Right lung (tissue), 5 donors: Measurements from ENCODE around the gene GEMIN5. TPM values are rescaled to one million over a fixed set of nuclear protein-coding genes. Genes with fewer than 3 reads are reported as not detected.
"Not testable (repeated sequence)": the region's sequence is repeated elsewhere in the genome, so short reads cannot be mapped to it uniquely, and the experiment has no call there.

ENCODE experiments used
- DNase-seq, 2 donors: peaks; one replicate each; pipeline ENCODE4 v3.0.0-alpha.2; 2013
- polyA plus RNA-seq, 5 donors: library from polyadenylated mRNA; unstranded; fragments of 120-200 nt; gene quantifications; one replicate each; pipeline versions ENCODE4 v1.2.1 to v1.2.3, GENCODE V29; 2013; ENCODE audit warnings: inconsistent platforms in 1 of 5, low replicate concordance in 1 of 5; ENCODE audit not compliant: insufficient read length in 5 of 5, insufficient read depth in 1 of 5

Gene GEMIN5
- polyA plus RNA-seq, 5 donors: 17.5 to 24.5 (median 21.8) TPM

DNA sequence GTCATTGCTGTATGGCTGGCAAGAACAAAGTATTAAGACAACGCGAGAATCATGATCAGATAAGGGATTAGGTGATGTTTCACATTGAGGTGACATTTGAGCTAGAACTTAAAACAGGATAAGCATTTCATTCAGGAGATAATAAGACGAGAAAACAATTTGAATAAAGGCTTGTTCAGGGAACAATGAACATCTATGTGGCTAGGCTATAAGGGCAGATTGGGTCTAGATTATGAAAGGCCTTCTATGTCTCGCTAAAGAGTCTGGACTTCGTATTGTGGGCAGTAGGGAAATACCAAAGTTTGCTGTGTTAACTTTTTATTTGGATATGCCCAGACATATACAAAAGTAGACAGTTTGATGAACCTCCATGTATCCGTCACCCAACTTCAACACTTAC is 9.8 kb upstream of the GEMIN5 start:
- DNase-seq: no peak

DNA sequence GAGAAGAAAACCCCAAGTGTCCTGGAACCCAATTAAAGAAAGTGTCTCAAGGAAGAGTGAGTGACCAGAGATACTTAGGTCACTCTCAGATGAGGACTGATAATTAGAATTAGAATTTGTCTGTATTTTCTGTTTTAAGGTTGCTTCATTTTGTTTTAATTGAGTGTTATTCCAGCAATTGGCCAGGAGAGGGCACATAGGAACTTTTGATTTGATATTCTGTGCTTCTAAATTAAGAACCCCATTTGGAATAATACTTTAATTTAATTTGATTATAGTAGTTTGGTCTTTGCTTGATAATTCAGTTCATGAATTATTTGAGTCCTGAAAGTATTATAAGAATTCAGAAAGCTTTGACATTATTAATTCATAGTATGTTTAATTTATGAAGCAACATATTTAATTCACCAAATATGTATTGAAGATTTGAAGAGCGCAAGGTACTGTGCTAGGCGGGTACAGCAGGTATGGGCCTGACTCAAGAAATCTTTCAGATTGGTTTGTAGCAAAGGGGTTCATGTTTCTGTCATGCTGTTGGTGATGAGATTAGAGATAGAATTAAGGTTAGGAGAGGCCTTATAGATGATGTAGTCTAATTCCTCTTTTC is 7.8 kb upstream of the GEMIN5 start:
- DNase-seq: no peak

DNA sequence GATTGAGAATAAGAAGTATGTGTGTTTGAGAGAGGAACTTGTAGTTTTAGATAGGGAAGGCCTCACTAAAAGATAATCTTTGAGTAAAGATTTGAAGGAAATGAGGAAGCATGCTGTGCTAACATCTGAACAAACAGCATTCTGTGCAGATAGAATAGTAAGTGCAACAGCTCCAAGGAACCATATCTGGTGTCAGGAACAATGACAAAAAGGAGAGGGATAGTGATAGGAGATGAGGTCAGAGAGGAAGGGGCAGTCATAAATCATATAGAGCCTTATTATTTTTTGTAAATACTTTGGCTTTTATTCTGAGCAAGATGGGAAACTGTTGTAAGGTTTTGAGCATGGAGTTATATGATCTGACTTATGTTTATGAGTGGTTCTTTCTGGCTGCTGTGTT is 6.7 kb upstream of the GEMIN5 start:
- DNase-seq: no peak

DNA sequence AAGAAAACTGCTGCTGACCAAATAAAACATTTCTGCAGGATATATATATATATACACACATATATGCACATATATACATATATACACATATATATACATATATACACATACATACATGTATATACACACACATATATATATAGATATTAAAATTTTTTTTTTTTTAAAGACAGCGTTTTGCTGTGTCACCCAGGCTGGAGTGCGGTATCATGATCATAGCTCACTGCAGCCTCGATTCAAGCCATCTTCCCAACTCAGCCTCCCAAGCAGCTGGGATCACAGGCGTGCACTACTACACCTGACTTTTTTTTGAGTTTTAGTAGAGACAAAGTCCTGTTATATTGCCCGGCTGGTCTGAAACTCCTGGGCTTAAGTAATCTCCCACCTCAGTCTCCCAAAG is 5.5 kb upstream of the GEMIN5 start:
- no peak for DNase-seq

DNA sequence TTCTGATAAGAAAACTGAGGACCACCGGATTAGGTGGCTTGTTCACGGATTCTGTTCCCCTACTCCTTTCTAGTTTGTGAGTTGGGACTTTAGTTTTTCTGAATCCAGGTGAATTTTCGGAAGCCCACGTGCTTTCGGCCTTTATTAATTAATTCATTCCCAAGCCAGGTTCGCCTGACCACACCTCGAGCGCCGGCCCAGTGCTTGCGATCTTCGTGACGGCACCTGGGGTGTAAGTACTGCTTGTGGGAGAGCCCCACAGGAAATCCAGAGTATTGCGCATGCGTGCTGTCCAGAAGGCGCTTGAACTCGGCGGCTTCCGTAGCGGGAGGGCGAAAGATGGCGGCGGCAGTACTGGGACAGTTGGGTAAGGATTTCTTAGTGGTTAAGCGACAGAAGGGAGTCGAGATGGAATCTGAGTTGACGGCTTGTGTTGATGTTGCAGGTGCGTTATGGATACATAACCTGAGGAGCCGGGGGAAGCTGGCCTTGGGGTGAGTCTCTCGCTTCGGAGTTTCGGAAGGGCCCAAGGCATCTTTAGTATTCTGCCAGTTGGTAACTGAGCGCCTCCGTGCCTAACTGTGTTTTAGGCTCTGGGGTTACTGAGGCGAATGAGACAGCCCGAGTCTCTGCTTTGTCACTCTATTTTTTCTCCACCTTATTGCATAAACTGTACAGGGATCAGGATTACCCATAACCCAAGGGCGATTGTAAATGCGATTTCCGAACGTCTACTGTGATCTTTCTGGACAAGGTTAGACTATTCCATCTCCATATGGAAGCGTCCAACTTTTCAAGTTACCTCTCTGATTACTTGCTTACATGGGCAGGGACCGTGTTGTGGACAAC is 3.0 kb upstream of the GEMIN5 start, which contains the start of gene MRPL22:
Gene MRPL22 (plus strand): TSS at position 302 of the 849 bp plus-strand sequence. CDS start 38 bp downstream, at position 340.
- peak; percentile 88 to 89 for DNase-seq

DNA sequence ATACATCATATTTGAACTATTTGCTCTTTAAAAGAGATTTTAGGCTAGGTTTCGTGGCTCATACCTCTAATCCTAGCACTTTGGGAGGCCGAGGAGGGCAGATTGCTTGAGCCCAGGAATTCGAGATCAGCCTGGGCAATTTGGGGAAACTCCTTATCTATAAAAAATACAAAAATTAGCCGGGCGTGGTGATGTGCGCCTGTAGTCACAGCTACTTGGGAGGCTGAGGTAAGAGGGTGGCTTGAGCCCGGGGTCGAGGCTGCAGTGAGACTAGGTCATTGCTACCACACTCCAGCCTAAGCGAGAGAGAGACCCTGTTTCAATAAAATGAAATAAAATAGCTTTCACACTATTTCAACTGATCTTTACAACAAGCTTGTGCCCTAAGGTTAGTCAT is 2.4 kb upstream of the GEMIN5 start:
- no peak for DNase-seq

DNA sequence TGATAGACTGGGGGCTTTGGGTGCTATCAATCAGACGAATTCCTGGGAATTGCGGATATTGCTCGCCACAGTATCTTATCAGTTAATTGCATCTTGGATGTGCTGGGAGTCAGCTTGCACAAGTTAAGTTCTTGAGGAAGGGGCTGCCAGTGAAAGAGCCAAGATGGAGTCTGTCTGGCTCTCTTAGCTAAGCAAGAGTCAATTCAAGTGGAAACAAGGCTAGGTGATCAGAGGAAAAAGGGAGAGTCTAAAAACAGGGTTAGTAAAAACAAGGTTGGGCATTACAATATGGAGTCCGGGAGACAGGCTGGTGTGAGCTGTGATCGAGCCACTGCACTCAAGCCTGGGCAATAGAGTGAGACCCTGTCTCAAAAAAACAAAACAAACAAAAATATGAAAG is 1.4 kb upstream of the GEMIN5 start:
- not testable (repeated sequence) for DNase-seq

DNA sequence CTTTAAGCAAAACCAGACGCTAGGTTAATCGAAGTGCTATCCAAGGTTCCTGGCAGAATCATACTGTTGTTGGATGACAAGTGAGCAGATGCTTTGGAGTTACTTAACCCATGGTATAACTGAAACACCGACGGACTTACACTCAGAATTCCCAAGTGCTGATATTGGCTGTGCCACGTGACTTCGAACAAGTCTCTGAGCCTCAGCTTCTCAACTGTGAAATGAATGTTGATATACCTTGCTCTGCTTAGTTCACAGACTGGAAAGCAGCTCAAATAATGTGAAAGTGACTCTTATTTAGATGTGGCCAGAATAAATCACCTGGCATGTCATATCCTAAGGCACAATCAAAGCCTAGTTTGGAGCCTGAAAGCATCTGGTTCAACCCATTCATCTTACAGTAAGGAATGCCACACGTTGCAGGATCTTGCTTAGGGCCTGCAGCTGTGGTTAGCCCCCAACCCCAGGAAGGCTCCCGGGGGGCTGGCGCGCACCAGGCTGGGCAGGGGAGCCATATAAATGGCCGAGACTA is 759 bp downstream of the GEMIN5 start:
- no peak for DNase-seq

DNA sequence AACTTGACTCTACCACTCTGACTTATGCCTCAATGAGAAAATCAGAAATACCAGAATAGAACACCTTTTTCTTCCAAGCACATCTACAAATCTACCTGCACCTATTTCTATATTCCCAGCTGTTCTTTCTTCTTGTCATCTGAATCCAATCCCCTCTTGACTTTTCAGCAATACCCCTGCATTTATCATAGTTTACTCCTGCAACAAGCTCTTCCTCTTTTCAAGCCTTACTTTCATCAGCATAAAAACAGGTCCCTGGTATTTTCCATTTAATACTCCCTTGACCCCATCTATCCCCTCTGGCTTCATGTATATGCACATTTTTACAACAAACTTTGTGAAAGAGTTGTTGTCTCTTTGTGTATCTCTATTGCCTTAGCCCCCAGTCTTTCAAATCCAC is 3.1 kb downstream of the GEMIN5 start:
- no peak for DNase-seq

DNA sequence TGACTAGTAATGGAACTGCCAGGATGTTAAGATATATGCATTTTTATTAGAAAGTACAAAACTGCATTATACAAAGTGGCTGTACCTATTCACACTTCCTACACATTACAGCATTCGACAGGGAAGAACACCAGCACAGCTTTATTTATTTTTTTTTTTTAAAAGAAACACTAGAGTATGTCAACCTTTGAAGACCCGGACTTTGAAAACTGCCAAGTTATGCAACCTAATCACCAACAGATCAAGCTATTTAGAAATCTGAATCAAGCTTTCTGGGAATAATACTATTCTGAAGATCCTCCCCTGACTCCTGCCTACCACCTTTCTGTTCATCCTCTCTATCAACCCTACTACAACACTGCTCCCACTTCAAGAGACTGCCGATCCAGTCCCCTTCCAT is 4.5 kb downstream of the GEMIN5 start:
- DNase-seq: no peak

DNA sequence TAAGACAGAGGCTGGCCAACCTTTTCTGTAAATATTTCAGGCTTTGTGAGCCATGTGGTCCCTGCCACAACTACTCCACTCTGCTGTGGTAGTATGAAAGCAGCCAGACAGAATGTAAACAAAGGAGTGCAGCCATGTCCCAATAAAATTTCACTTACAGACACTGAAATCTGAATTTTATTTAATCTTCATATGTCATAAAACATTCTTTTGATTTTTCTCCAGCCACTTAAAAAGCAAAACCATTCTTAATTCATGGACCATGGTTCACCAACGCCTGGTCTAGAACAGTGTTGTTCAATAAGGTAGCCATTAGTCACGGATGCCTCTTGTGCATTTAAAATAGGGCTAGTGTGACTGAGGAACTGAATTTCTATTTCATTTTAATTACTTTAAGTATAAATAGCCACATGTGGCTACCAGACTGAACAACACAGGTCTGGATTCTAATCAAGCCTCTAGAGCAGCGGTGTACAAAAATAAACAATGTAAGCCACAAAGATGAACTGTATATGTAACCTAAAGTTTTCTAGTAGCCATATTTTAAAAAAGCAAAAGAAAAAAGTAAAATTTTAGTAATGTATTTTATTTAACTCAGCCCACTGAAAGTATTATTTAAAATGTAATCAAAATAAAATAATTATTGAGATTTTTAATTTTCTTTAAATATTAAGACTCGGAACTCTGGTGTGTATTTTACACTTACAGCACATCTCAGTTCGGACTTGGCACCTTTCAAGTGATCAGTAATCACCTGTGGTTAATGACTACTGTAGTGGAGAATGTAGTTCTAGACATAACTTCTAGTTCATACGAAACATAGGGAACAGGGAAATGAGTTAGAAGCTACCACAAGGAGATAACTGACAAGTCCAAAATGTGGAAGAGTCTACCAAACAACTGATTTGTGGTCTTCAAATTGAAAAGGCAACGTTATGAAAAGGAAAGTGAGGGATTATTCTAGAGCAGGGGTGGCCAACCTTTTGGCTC is 14.3 kb downstream of the GEMIN5 start:
- no peak for DNase-seq

DNA sequence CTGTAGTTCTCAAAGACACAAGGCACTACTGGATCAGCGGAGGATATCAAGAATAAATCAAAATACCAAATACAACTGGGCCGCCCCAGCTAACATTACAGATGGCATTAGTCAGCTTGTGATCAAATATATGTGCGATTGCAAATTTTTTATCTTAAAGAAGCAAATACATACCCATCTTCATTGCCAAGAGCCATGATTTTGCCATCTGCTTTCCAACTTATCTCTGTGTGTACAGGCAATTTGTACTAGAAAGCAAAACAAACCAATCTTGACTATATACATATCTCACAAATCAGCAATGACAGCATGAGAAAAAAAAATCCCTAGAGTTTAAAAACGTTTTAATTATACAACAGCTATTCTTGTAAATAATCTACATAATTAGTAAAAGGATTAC is 20.3 kb downstream of the GEMIN5 start:
- no peak for DNase-seq

DNA sequence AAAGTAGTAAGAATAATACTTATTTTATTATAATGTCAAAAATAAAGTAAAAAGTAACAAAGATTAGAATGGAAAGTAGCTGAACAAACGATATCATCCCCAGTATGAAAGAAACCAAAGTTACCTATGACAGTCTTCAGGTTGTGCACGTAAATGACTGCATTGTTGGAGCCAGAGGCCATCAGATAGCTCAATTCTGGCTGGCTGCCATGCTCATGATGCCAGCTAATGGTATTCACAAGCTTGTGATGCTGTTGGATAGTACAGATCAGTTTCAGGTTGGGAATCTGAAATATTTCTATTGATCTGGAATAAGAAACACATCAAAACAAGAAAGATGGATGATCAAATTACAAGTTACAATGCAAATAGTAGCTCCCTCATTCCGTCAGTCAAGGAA is 21.1 kb downstream of the GEMIN5 start:
- no peak for DNase-seq

DNA sequence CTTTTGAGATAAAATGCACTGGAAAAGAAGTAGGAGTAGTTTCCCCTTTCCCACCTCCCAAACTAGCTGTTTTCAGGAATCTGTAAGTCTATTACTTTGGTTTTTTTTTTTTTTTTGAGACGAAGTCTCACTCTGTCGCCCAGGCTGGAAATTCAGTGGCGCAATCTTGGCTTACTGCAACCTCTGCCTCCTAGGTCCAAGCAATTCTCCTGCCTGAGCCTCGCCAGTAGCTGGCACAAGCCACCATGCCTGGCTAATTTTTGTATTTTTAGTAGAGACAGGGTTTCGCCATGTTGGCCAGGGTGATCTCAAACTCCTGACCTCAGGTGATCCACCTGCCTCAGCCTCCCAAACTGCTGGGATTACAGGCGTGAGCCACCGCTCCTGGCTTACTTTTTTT is 32.4 kb downstream of the GEMIN5 start:
- DNase-seq: not testable (repeated sequence)

DNA sequence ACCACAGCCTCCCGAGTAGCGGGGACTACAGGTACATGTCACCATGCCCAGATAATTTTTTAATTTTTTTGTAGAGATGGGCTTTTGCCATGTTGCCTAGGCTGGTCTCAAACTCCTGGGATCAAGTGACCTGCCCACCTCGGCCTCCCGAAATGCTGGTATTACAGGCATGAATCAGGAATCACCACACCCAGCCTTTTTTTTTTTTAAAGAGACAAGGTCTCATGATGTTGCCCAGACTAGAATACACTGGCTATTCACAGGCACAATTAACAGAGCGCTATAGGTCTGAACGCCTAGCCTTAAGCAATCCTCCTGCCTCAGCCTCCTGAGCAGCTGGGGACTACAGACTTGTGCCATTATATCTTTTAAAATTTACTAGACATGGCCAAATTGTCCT is 36.1 kb downstream of the GEMIN5 start:
- no peak for DNase-seq

DNA sequence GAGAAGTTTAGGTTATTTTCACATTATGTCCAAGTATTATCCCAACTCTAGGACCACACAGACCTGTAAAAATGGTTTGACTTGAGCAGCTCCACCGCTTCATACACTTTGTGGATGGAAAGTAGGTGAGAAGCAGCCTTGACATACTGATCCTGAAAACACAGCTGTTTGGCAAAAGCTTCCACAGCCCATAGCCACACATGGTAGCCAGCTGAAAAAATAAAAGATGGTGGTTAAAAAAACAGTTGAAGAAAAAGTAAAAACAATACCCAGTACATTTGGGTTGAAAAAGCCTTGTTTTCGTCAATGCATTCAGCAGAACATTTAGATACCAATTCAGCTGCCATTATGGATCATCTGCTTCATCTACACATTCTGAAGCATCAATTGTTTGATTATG is 36.7 kb downstream of the GEMIN5 start:
- DNase-seq: no peak

DNA sequence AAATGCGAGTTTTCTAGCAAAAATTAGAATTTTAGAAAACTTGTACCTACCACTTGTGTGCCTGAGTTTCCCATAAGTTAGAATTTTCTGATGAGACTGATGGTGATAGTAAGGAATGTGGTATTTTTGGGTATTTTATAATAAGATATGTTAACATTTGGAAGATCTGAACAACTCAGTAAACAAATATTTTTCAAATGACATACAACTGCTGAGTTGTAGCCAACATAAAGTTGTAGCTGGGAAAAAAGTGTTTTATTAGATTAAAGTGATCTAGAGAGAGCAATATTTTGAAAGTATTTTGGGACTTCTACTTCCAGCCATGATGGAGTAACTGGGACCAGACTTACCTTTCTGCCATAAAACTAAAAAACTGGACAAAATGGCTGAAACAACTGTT is 37.9 kb downstream of the GEMIN5 start:
- no peak for DNase-seq

DNA sequence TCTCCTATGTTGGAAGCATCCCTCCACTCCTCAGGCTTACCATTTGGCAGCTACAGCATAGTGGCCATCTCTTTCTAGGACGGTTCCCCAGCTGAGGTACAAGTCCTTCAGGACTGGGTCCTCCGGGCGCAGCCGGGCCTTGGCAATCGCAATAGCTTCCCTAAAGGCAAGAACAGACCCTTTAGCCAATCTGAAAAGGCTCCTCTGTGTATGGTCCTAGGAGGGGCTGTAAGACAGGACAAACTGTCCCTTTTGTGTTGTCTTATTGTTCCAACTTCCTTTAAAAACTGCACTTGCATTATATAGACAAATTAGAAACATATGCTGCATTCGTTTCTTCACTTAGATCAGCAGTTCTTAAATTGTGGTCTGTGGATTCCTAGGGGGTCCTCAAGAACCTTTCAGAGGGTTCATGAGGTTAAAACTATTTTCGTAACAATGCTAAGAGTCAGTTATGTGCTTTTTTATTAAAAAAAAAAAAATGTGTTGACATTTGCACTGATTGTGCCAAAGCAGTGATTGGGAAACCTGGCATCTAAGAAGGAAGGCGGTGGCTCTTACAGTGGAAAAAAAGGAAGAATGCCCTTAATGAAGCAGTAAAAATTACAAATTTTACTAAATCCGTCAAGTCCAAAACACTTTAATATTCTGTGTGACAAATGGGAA is 38.7 kb downstream of the GEMIN5 start:
- DNase-seq: no peak

DNA sequence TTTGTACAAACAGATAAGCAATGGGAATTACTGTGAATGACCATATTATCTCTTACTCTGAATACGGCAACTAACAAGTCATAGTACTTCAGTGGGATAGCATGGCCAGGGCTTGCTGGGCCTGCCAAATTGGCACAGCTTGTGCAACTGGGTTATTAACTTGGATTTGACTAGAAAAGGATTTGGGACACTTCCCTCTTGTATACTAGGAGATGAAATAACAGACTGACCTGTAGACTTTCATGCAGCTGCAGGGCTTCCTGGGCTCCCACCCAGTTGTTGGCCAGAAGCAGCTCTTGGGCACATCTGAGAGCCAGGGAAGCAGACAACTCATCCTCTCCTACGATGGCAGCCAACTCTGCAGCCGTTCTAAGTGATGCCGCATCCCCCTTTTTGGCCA is 39.8 kb downstream of the GEMIN5 start:
- no peak for DNase-seq

DNA sequence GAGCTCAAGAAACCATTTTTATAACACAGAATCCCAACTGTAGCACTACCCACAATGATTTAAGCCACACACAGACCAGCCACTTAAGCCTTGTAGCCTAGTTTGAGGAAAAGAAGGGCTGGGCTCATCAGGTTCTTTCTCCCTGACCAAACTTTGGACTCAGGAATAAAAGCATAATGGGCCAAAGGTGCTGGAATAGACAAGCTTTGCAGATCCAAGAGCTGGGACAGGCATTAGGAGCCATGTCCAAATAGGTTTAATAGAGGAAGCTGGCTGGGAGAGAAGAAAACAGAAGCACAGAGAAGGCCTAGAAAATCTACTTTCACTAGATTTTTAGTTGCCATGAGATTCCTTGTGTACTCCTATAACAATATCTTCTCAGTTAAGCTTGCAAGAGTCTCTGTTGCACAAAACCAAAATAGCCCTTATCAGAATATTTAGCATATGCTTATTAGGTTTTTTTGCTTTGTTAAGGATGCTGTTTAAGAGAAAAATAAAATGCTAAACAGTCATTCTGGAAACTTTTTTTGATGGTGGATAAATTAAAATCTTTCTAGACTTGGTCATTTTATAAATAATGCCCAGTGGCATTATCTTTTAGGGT is 41.3 kb downstream of the GEMIN5 start:
- no peak for DNase-seq
